ENCODE measurements around the gene IGFBP1.

The IGFBP1 gene

GRCh38 chr7:45902820-45903219 is 14.5 kb downstream of the IGFBP1 start:
- DNase-seq (ENCODE audit: low read depth): no peak

GRCh38 chr7:45909561-45909960 is 21.3 kb downstream of the IGFBP1 start:
- DNase-seq (ENCODE audit: low read depth): no peak

GRCh38 chr7:45910855-45911254 is 22.6 kb downstream of the IGFBP1 start:
- no peak for DNase-seq (ENCODE audit: low read depth)

GRCh38 chr7:45911311-45911710 is 23.0 kb downstream of the IGFBP1 start:
- DNase-seq (ENCODE audit: low read depth): no peak

GRCh38 chr7:45912972-45913371 is 24.7 kb downstream of the IGFBP1 start:
- DNase-seq (ENCODE audit: low read depth): no peak

- DNase-seq (ENCODE audit: low read depth): no peak
These were observed 26.6 kb downstream of the IGFBP1 start for GRCh38 chr7:45914911-45915310.

- no peak for DNase-seq (ENCODE audit: low read depth)
These were observed 27.3 kb downstream of the IGFBP1 start for GRCh38 chr7:45915606-45916005.

GRCh38 chr7:45917064-45917463 is 28.8 kb downstream of the IGFBP1 start:
- DNase-seq (ENCODE audit: low read depth): no peak

GRCh38 chr7:45917658-45918057 is 29.4 kb downstream of the IGFBP1 start:
- DNase-seq (ENCODE audit: low read depth): peak; percentile 61

GRCh38 chr7:45918556-45918955 is 30.3 kb downstream of the IGFBP1 start:
- no peak for DNase-seq (ENCODE audit: low read depth)

GRCh38 chr7:45919231-45919784 is 31.0 kb downstream of the IGFBP1 start:
- DNase-seq (ENCODE audit: low read depth): no peak

GRCh38 chr7:45919993-45920459 is 31.7 kb downstream of the IGFBP1 start:
- DNase-seq (ENCODE audit: low read depth): no peak

GRCh38 chr7:45920502-45921380 is 32.5 kb downstream of the IGFBP1 start, which contains the start of gene IGFBP3:
IGFBP3 (minus strand) TSS chr7:45921272; CDS start chr7:45921140, 132 bp downstream.
- peak; percentile 69 for DNase-seq (ENCODE audit: low read depth)

- no peak for DNase-seq (ENCODE audit: low read depth)
These were observed 33.1 kb downstream of the IGFBP1 start for GRCh38 chr7:45921381-45921698.

- peak; percentile 81 for DNase-seq (ENCODE audit: low read depth)
These were observed 33.6 kb downstream of the IGFBP1 start for GRCh38 chr7:45921699-45922519.

- peak; percentile 34 for DNase-seq (ENCODE audit: low read depth)
These were observed 34.5 kb downstream of the IGFBP1 start for GRCh38 chr7:45922810-45923209.

GRCh38 chr7:45923290-45923689 is 35.0 kb downstream of the IGFBP1 start:
- DNase-seq (ENCODE audit: low read depth): peak; percentile 78

GRCh38 chr7:45923818-45924217 is 35.5 kb downstream of the IGFBP1 start:
- no peak for DNase-seq (ENCODE audit: low read depth)

GRCh38 chr7:45924283-45924682 is 36.0 kb downstream of the IGFBP1 start:
- DNase-seq (ENCODE audit: low read depth): peak; percentile 80

GRCh38 chr7:45927721-45928120 is 39.4 kb downstream of the IGFBP1 start:
- no peak for DNase-seq (ENCODE audit: low read depth)

- DNase-seq (ENCODE audit: low read depth): no peak
These were observed 42.7 kb downstream of the IGFBP1 start for GRCh38 chr7:45930967-45931366.

- DNase-seq (ENCODE audit: low read depth): no peak
These were observed 49.0 kb downstream of the IGFBP1 start for GRCh38 chr7:45937301-45937700.

GRCh38 chr7:45937862-45938261 is 49.6 kb downstream of the IGFBP1 start:
- no peak for DNase-seq (ENCODE audit: low read depth)

Measured in iris pigment epithelial cell (primary cell).